Gastroesophageal sphincter (tissue), 4 donors: Measurements from ENCODE around the gene IL9R. TPM values are rescaled to one million over a fixed set of nuclear protein-coding genes. Genes with fewer than 3 reads are reported as not detected.
"Not testable (repeated sequence)": the region's sequence is repeated elsewhere in the genome, so short reads cannot be mapped to it uniquely, and the experiment has no call there.

Experiments
- ATAC-seq: fragments of 150-250 bp; one replicate; pipeline ENCODE4 v1.9.1; 2016; ENCODE audit warnings: mild to moderate bottlenecking, moderate library complexity
- H3K27ac ChIP-seq, 4 donors: fragments of 200-600 bp; sonication (generic) in 3 of 4; 1 replicate in 3 of 4; 2 replicates in 1 of 4; pipeline ENCODE4 v1.5.1; 2016 to 2019
- H3K27me3 ChIP-seq: fragments of 200-600 bp; sonication (generic); one replicate; pipeline ENCODE4 v1.5.1; 2019
- H3K36me3 ChIP-seq, 2 donors: fragments of 200-600 bp; sonication (generic); one replicate each; pipeline ENCODE4 v1.5.1; 2019; ENCODE audit warnings: control low read depth in 1 of 2
- H3K4me1 ChIP-seq, 3 donors: fragments of 200-600 bp; sonication (generic); 1 replicate in 2 of 3; 2 replicates in 1 of 3; pipeline ENCODE4 v1.5.1; 2016 to 2019; ENCODE audit warnings: control low read depth in 2 of 3
- H3K4me3 ChIP-seq, 2 donors: fragments of 200-600 bp; sonication (generic); one replicate each; pipeline ENCODE4 v1.5.1; 2019; ENCODE audit warnings: mild to moderate bottlenecking in 1 of 2, moderate library complexity in 1 of 2
- H3K9me3 ChIP-seq, 3 donors: fragments of 200-600 bp; sonication (generic); one replicate each; pipeline ENCODE4 v1.5.1; 2017 to 2019; ENCODE audit warnings: control low read depth in 2 of 3
- EP300 ChIP-seq: sonication (generic); formaldehyde crosslinking; IDR thresholded peaks from one replicate; pipeline ENCODE4 v1.6.1; 2017; ENCODE audit warnings: antibody characterized with exemption, mild to moderate bottlenecking
- POLR2A ChIP-seq, 2 donors: fragments of 450-650 bp; IDR thresholded peaks; one replicate each; pipeline ENCODE4 v1.6.1; 2017; ENCODE audit warnings: antibody characterized with exemption in 2 of 2, mild to moderate bottlenecking in 2 of 2, moderate library complexity in 1 of 2
- POLR2AphosphoS5 ChIP-seq: sonication (generic); formaldehyde crosslinking; IDR thresholded peaks from one replicate; pipeline ENCODE4 v1.6.1; 2017; ENCODE audit warnings: antibody characterized with exemption
- WGBS, 2 donors: methylation state at CpG; one replicate each; pipeline ENCODE4 v1.1.5; 2018; ENCODE audit warnings: low coverage in 1 of 2; 5-methylcytosine and 5-hydroxymethylcytosine counted together
- total RNA-seq, 4 donors: library from RNA; depleted of rRNA; stranded (reverse); fragments of >200 nt; gene quantifications; one replicate each; pipeline ENCODE4 v1.1.0, GENCODE V29; 2016
- TF ChIP-seq, protein P1 (sequence below), 4 experiments: fragments of 200-600 bp in 2 of 4; fragments of 450-650 bp in 2 of 4; sonication (generic) in 1 of 4; IDR thresholded peaks; one replicate each; pipeline ENCODE4 v1.5.1; 2017 to 2019; ENCODE audit warnings: antibody characterized with exemption in 4 of 4, mild to moderate bottlenecking in 2 of 4, moderate library complexity in 2 of 4

The IL9R gene
- total RNA-seq, 4 donors from 2014 or later: 0.15 to 0.32 TPM; not detected in 2

GRCh38 chrX:155966876-155967275 is 30.6 kb upstream of the IL9R start:
- Histone ChIP-seq H3K36me3 (no peaks in the 10 kb centered on the region), H3K9me3 (peaks cover 0 to 20% (median 0%) of the 10 kb centered on the region in 3 donors), H3K4me1 (no peaks in the 10 kb centered on the region), H3K27ac (no peak overlapping the region), H3K27me3 (peaks cover 6% of the 10 kb centered on the region), H3K4me3 (no peak overlapping the region)
- WGBS, 2 donors: 41 to 42% methylated on average over 2 to 8 of the region's 8 CpGs
- ATAC-seq: no peak
- TF ChIP-seq POLR2A (IDR thresholded peaks at IDR 0.05) (no peak), POLR2AphosphoS5 (no peak), EP300 (no peak)
- TF ChIP-seq, protein P1, sequence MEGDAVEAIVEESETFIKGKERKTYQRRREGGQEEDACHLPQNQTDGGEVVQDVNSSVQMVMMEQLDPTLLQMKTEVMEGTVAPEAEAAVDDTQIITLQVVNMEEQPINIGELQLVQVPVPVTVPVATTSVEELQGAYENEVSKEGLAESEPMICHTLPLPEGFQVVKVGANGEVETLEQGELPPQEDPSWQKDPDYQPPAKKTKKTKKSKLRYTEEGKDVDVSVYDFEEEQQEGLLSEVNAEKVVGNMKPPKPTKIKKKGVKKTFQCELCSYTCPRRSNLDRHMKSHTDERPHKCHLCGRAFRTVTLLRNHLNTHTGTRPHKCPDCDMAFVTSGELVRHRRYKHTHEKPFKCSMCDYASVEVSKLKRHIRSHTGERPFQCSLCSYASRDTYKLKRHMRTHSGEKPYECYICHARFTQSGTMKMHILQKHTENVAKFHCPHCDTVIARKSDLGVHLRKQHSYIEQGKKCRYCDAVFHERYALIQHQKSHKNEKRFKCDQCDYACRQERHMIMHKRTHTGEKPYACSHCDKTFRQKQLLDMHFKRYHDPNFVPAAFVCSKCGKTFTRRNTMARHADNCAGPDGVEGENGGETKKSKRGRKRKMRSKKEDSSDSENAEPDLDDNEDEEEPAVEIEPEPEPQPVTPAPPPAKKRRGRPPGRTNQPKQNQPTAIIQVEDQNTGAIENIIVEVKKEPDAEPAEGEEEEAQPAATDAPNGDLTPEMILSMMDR (IDR thresholded peaks at IDR 0.05): no peak

DNA sequence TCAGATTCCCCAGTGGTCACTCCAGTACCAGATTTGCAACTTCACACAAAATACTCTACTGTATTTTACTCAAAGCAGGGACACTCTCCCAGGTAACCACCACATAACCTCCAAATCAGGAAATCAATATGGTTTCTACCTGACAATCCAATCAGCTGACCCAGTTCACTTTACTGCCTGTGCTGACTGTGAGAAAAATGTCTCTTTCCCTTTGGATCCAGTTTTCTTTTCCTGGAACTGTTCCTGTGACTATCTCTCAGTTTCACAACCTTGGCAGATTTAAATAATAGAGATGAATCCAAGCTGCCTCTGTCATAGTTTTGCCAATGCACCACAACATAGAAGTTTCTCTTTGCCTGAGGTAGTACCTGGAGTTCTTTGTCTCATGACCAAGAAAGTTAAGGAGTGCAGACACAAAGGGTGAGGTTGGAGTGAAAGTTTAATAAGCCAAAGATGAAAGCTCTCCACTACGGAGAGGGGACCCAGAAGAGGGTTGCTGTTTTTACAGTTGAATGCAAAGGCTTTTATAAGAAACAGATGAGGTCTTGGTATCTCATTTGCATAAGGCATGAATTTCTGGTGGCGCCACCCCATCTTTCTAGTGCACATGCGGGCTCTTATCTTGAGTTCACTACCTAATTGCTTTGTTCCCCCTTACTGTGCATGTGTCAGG is 29.7 kb upstream of the IL9R start:
- WGBS, 2 donors: 76 to 84% methylated on average over 3 of the region's 3 CpGs
- no peak overlapping the region for H3K4me3 ChIP-seq
- H3K36me3 ChIP-seq: no peaks in the 10 kb centered on the region
- TF ChIP-seq, protein P1 (IDR thresholded peaks at IDR 0.05): no peak
- TF ChIP-seq POLR2A (IDR thresholded peaks at IDR 0.05) (no peak), EP300 (no peak), POLR2AphosphoS5 (no peak)
- no peak for ATAC-seq
- no peak overlapping the region for H3K27ac ChIP-seq
- H3K9me3 ChIP-seq: peaks cover 0 to 20% (median 0%) of the 10 kb centered on the region in 3 donors
- no peaks in the 10 kb centered on the region for H3K4me1 ChIP-seq
- H3K27me3 ChIP-seq: peaks cover 12% of the 10 kb centered on the region

DNA sequence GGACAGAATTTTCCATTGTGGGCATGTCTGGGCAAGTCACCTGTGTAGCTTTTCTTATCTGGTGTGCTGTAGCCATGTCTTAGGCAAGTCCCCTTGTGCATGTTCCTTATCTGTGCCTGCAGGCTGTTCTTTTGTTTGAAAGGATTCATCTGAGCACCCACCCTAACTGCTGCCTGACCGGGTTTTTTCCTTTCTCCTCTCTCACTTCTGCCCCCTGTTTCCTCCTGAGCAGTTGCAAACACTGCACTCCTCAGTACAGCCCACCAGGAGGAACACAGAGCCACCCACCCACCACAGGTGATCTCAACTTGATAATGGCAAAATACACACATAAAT is 29.2 kb upstream of the IL9R start:
- ATAC-seq: no peak
- Histone ChIP-seq H3K9me3 (peaks cover 0 to 20% (median 0%) of the 10 kb centered on the region in 3 donors), H3K36me3 (no peaks in the 10 kb centered on the region), H3K27me3 (peaks cover 12% of the 10 kb centered on the region), H3K27ac (no peak overlapping the region), H3K4me1 (no peaks in the 10 kb centered on the region), H3K4me3 (no peak overlapping the region)
- WGBS, 2 donors: 22 to 50% methylated on average over 1 of the region's 1 CpG
- TF ChIP-seq, protein P1 (IDR thresholded peaks at IDR 0.05): no peak

- H3K9me3 ChIP-seq: peaks cover 0 to 17% (median 0%) of the 10 kb centered on the region in 3 donors
- H3K4me1 ChIP-seq: no peaks in the 10 kb centered on the region
- H3K27me3 ChIP-seq: peaks cover 12% of the 10 kb centered on the region
- ATAC-seq: no peak
- H3K4me3 ChIP-seq: no peak overlapping the region
- 17% methylated on average over 4 of the region's 5 CpGs; no CpG with 5 or more reads in 1 of the 2 donors for WGBS, 2 donors
- H3K36me3 ChIP-seq: no peaks in the 10 kb centered on the region
- TF ChIP-seq EP300 (no peak), POLR2A (IDR thresholded peaks at IDR 0.05) (no peak), POLR2AphosphoS5 (no peak)
- TF ChIP-seq, protein P1 (IDR thresholded peaks at IDR 0.05): no peak
- H3K27ac ChIP-seq: no peak overlapping the region
These were observed 28.7 kb upstream of the IL9R start for GRCh38 chrX:155968791-155969190.

DNA sequence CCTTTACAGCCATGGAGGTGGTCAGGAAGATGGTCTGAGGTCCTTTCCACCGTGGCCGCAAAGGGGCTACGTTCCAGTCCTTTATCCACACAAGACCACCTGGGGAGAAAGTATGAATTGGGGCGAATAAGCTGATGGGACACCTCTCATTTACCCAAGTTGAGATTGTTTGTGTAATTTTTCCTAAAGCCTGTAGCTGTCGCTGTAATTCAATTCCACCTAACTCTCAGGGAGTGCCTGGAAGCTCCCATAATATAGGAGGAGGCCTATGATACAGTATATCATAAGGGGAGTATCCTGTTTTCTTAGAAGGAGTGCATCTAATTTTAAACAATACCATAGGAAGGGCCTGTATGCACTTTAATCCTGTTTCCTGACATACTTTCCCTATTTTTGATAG is 25.8 kb upstream of the IL9R start:
- Histone ChIP-seq H3K9me3 (peaks cover 0 to 12% (median 0%) of the 10 kb centered on the region in 3 donors), H3K27me3 (peaks cover 12% of the 10 kb centered on the region)
- not testable (repeated sequence) for H3K4me1 ChIP-seq, H3K4me3 ChIP-seq, H3K36me3 ChIP-seq, ATAC-seq, H3K27ac ChIP-seq
- WGBS, 2 donors: 27 to 46% methylated on average over 2 of the region's 5 CpGs

DNA sequence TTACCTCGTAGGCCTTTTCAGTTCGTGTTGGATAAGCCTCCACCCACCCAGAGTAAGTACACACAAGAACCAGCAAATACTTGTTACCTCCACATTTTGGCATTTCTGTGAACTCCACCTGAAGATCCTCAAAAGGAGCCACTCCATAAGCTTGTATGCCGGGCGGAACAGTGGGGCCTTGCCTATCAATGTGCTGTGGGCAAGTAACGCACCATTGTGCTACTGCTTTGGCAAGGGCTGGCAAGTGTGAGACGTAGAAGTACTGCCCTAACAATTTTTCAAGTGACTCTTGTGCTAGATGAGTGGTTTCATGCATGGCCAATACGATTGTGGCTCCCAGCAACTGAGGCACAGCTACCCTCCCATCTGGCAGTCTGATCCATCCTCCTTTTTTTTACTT is 25.3 kb upstream of the IL9R start:
- Histone ChIP-seq H3K27me3 (peaks cover 17% of the 10 kb centered on the region), H3K9me3 (peaks cover 0 to 12% (median 0%) of the 10 kb centered on the region in 3 donors)
- not testable (repeated sequence) for ATAC-seq, H3K4me1 ChIP-seq, H3K36me3 ChIP-seq, H3K27ac ChIP-seq, H3K4me3 ChIP-seq
- WGBS, 2 donors: 69 to 70% methylated on average over 5 to 7 of the region's 7 CpGs
